ENCODE results near the gene TRIM33.

- TF ChIP-seq CTCF (conservative IDR thresholded peaks at IDR 0.05) (no peak), EZH2 (IDR thresholded peaks at IDR 0.05; ENCODE audit: low read depth) (no peak)
These were observed 29.3 kb upstream of the TRIM33 start for GRCh38 chr1:114540272-114540671.

All from PC-9 (cell line).